IPS-NIHi7 (cell line): ENCODE data around the gene CCDC107.
"Not testable (repeated sequence)": the region's sequence is repeated elsewhere in the genome, so short reads cannot be mapped to it uniquely, and the experiment has no call there.

Source experiments
- DNase-seq: peaks from one replicate; pipeline ENCODE4 v3.0.0; 2012; ENCODE audit warnings: mixed read lengths; ENCODE audit errors: extremely low spot score

The CCDC107 gene

DNA sequence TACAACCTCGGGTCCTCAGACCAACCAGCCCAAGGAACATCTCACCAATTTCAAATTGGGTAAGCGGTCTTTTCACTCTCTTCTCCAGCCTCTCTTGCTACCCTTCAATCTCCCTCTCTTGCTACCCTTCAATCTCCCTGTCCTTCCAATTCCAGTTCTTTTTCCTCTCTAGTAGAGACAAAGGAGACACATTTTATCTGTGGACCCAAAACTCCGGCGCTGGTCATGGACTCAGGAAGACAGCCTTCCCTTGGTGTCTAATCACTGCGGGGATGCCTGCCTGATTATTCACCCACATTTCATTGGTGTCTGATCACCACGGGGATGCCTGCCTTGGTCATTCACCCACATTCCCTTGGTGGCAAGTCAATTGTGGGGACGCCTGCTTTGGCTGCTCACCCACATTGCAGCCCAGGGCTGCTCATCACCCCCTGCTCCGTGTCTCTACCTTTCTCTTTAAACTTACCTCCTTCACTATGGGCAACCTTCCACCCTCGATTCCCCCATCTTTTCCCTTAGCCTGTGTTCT, 20.6 kb upstream of the CCDC107 start:
- not testable (repeated sequence) for DNase-seq

- not testable (repeated sequence) for DNase-seq
These were observed 19.3 kb upstream of the CCDC107 start for GRCh38 chr9:35638751-35639150.

DNA sequence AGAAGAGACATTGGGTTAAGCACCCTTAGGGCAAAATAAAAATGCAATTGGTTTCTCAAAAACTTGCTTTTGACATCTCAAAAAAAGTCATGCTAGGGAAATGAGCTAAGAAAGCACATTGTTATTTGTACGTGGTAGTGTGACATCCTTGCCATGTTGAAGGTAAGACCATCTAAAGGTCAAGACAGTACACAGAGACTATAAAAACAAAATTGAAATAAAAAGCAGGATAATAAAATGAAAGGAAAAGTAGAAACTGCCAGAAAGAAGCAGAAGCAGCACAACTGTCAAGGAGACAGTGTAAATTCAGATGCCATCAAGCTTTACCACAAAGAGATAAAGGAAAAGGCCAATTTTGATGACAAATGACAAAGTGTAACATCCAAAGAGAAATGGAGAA, 18.9 kb upstream of the CCDC107 start:
- not testable (repeated sequence) for DNase-seq

DNA sequence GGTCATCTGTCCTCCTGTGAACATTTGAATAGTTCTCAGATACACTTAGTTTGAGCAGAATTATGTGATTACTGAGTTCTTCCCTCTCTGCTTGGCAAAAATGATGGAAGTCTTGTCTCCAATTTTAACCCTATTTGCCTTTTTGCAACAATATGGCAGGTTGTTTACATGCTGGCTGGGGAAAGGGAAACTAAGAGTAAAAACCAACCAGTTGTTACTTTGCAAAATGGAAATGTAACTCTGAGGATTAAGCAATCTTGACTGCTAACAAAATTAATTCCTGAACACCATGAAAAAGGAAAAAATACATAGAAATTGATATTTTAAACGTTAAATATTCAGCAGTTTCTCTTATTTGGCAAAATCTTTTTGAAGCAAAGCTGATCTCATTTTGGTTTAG, 18.5 kb upstream of the CCDC107 start:
- DNase-seq, result no peak

- not testable (repeated sequence) for DNase-seq
These were observed 17.7 kb upstream of the CCDC107 start for GRCh38 chr9:35640431-35640830.

GRCh38 chr9:35641478-35641877, 16.6 kb upstream of the CCDC107 start:
- not testable (repeated sequence) for DNase-seq

DNA sequence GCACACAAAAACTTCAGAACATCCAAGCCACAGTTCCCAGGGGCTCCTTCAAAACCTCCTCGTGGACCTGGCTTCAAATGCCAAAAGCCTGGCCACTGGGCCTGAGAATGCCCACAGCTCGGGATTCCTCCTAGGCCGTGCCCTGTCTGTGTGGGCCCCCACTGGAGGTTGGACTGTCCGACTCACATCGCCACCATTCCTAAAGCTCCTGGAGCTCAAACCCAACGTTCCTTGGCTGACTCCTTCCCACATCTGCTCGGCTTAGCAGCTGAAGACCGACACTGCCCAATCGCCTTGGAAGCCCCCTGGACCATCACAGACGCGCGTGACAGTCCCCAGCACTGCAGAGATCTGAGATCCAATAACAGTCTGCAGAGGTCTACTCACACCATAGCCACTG, 15.0 kb upstream of the CCDC107 start:
- no peak for DNase-seq

DNA sequence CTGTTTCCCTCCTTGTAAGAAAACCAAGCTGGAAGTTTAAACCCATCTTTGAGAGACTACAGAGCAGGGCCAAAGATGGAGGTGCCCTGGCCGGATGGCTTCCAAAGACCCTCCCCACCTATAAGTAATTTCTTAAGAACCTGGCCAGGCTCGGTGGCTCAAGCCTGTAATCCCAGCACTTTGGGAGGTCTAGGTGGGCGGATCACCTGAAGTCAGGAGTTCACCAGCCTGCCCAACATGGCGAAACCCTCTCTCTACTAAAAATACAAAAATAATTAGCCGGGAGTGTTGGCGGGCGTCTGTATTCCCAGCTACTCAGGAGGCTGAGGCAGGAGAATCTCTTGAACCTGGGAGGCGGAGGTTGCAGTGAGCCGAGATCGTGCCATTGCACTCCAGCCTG, 12.4 kb upstream of the CCDC107 start:
- not testable (repeated sequence) for DNase-seq

DNA sequence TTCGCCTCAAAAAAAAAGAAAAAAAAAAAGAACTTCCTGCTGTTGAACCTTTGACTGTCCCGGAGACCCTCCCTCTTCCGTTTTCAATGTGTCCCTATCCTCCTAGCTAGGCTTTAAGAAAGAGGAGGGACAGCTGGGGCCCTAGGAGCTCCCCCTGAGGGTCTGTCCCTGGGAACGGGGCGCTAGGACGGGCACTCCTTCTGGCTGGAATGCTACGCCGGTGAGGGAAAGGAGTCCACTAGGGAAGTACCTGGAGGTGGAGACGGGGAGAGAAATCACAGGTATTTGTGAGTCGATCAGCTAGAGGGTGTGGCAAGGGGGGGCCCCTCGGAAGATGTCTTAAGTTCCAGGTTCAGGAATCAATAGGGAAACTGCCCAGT, 11.9 kb upstream of the CCDC107 start:
- DNase-seq, result peak; percentile 78

GRCh38 chr9:35646533-35647265, 11.4 kb upstream of the CCDC107 start:
- peak; percentile 95 for DNase-seq

DNA sequence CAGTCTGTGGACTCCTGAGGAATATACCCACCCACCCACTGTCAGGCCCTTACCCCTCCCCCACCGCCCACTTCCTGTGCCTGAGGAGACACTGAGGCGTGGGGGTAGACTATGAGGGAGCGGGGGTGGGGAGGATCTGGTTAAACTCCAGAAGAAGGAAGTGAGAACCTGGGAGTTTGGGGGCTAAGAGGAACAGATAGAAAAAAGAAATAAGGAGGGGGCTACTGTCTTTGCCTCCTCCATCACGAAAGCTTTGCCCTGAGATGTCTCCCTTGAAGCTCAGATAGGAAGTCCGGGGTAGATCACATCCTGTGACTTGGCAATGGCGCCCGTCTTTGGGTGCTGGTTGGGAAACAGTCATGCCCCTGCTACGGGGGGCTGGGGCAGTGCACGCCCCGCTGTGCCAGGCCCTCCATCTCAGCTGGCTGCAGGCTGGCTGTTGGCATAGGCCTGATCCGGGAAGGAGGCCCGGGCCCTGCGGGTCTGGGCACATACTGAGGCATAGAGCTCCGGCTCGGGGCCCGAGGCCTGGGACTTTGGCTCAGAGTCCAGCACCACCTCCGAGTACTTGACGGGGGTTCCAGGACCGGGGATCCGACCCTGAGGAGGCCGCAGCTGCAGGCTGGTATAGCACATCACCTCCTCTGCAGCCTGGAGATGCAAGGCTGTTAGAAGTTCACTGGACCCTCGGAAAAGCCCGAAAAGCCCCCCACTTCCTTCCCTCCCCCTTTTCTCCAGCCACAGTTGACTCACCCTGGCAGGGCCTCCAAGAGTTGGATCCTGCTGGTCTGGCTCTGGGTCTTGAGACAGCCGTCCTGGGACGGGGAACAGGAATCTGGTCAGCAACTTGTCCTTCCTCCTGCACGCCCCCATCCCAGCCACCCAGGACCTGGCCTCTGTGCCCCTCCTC, 8.4 kb upstream of the CCDC107 start:
- DNase-seq, result no peak

DNA sequence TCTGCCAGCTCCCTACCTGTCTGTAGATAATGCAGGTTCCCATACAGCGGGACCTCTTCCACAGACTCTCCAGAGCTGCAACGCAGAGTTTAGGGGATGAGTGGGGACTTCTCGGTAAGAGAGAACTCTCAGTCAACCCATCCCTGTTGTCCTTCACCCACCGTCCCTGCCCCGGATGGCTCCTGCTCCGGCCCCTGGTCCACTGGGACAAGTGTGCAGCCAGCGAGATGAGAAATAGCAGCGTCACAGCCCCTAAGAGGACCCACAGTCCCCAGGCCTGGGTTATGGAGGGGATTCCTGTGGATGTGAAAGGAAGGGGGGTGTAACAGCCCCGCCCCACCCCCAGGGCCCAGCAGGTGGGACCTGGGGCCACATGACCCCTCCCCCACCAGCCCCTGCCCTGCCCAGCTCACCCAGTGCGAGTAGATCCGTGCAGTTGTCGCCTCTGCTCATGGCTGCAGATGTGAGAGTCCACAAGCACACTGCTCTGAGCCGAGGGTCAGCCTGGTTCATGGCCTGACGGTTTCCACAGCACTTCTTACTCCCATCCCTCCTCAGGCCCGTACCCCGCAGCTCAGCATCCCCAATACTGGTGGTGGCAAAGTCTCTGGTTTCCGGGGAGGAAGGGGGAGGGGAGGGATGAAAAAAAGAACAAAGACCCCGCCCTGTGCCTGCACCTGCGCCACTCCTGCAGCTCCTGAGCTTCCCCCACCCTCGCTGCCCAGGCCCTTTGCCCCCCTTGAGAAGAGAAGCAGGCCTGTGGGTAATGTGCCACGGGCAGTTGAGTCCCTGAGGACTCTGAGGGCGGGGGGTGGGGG, 7.5 kb upstream of the CCDC107 start, which contains the start of gene SIT1:
Gene SIT1 (minus strand): TSS at position 591 of the 818 bp plus-strand sequence. CDS start 78 bp downstream, at position 513.
- DNase-seq, result no peak

- DNase-seq, result no peak
These were observed 5.9 kb upstream of the CCDC107 start for GRCh38 chr9:35651956-35652828.

DNA sequence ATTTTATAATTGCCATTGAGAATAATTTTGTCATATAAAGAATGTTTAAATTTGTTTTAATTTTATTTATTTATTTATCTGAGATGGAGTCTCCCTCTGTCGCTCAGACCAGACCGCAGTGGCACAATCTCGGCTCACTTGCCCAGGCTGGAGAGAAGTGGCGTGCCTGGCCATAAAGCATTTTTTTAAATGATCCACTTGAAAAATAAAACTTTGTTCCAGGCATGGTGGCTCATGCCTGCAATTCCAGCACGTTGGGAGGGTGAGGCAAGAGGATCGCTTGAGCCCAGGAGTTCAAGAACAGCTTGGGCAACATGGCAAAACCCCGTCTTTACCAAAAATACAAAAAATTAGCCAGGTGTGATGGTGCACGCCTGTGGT, 5.3 kb upstream of the CCDC107 start:
- DNase-seq, result no peak

GRCh38 chr9:35653611-35654010, 4.5 kb upstream of the CCDC107 start:
- no peak for DNase-seq

GRCh38 chr9:35656348-35656747, 1.7 kb upstream of the CCDC107 start:
- no peak for DNase-seq

DNA sequence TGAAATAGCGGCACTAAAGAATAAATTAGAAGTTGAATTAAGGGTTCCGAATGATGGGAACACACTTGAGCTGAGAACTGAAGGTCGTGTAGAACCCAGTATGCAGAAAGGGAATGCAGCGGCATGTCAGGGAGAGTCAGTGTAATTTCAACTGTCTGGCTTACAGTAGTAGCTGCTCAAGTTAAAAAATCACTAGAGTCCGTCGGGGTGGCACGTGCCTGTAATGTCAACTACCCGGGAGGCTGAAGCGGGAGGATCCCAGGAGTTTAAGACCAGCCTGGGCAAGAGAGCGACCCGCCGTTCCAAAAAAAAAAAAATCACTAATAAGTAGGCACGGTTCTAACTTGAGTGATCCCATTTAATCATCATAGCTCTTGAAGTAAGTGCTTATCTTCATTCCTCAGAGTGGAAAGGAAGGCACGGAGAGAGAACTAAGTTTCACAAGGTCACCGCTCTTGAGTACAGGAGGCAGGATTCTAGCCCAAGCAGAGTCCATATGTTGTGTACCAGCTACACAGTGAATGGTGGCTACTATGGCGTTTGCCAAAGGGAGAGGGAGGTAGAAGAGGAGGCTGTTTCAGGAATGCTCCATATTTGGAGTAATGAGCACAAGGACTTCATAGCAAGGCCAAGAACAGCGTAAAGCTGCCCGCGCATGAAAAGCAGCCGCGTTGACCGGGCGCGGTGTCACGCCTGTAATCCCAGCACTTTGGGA, 1.1 kb upstream of the CCDC107 start:
- DNase-seq, result no peak

DNA sequence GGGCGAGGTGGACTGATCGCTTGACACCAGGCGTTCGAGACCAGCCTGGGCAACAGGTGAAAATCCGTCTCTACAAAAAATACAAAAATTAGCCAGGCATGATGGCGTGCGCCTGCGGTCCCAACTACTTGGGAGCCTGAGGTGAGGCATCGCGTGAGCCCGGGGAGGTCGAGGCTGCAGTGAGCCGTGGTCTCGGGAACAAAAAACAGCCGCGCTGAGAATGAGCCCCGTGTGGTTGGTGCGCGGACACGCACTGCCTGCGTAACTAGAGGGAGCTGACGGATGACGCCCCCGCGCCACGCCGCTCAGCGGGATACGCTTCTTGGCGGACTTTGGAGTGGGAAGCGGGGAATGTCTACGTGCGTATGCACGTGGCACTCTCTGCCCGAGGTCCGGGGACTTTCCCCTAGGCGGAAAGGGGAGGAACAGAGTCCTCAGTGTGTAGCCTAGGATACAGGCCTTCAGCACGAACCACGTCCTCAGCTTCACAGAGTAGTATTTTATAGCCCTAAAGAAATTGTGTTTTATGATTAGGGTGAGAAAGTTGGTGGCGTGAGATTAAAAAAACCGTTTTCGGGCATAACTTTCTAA, 451 bp upstream of the CCDC107 start, which contains the start of gene RMRP:
Gene RMRP (minus strand): TSS at position 474 of the 591 bp plus-strand sequence.
- DNase-seq, result peak; percentile 91

DNA sequence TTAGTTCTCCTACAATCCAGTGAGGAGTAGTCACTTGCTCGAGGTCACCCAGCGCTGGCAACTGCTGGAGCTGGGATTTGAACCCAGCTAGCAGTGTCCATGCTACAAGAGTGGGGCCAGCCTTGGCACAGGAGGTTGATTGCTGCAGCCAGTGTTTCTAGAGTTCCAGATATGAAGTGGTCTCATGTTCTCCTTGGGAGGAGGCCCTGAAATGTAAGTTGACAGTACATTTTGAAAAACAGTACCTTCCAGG, 802 bp downstream of the CCDC107 start:
- no peak for DNase-seq

GRCh38 chr9:35659340-35659739, 1.2 kb downstream of the CCDC107 start:
- no peak for DNase-seq
